Activated naive CD4-positive, alpha-beta T cell treated with anti-CD3 and anti-CD28 coated beads for 36 hours (primary cell): Measurements from ENCODE around the gene SERPINA1. TPM values are rescaled to one million over a fixed set of nuclear protein-coding genes. Genes with fewer than 3 reads are reported as not detected.

Source experiments
- CTCF ChIA-PET: fragments of 350-600 bp; sonication (Branson Sonifier 250); formaldehyde crosslinking; loops from one replicate; lab custom pipeline; 2021; ENCODE audit warnings: antibody characterized with exemption; lab: Charles Lee
- DNase-seq: peaks from one replicate; pipeline ENCODE4 v3.0.0-alpha.2; 2020
- H3K27ac Mint-ChIP-seq: one replicate; pipeline ENCODE4 v1.8.0; 2021; ENCODE audit warnings: mild to moderate bottlenecking, mixed read lengths
- H3K27me3 Mint-ChIP-seq: one replicate; pipeline ENCODE4 v1.8.0; 2021; ENCODE audit warnings: low read depth, mixed read lengths
- H3K36me3 Mint-ChIP-seq: one replicate; pipeline ENCODE4 v1.8.0; 2021; ENCODE audit warnings: low read depth, mixed read lengths
- H3K4me1 Mint-ChIP-seq: one replicate; pipeline ENCODE4 v1.8.0; 2021; ENCODE audit warnings: low read depth, mixed read lengths
- H3K4me3 Mint-ChIP-seq: one replicate; pipeline ENCODE4 v1.8.0; 2021; ENCODE audit warnings: mild to moderate bottlenecking, moderate library complexity, mixed read lengths
- H3K9me3 Mint-ChIP-seq: one replicate; pipeline ENCODE4 v1.8.0; 2021; ENCODE audit warnings: mixed read lengths
- intact Hi-C: fragments of 100-400 bp; cut with micrococcal nuclease; formaldehyde crosslinking; loops from one replicate; pipeline ENCODE4 v1.15.1; 2023
- total RNA-seq, 2 experiments: library from RNA; stranded (reverse); gene quantifications; one replicate each; pipeline ENCODE4 v1.2.3, GENCODE V29; 2021

The SERPINA1 gene
- total RNA-seq, 2 experiments from 2014 or later = 3.1 to 4.3 TPM

GRCh38 chr14:94408546-94409095, 20.2 kb upstream of the SERPINA1 start:
- CTCF ChIA-PET = no interaction called here
- Mint-ChIP-seq H3K9me3 (peaks cover 12% of the 10 kb centered on the region), H3K4me1 (no peaks in the 10 kb centered on the region), H3K36me3 (no peaks in the 10 kb centered on the region), H3K27me3 (peaks cover 19% of the 10 kb centered on the region), H3K4me3 (no peak overlapping the region), H3K27ac (no peak overlapping the region)
- intact Hi-C loops = no loop called here
- no peak for DNase-seq

GRCh38 chr14:94407906-94408305, 19.5 kb upstream of the SERPINA1 start:
- no peak for DNase-seq
- intact Hi-C loops = no loop called here
- H3K4me3 Mint-ChIP-seq = no peak overlapping the region
- CTCF ChIA-PET = no interaction called here
- no peaks in the 10 kb centered on the region for H3K4me1 Mint-ChIP-seq
- peaks cover 14% of the 10 kb centered on the region for H3K27me3 Mint-ChIP-seq
- H3K36me3 Mint-ChIP-seq = no peaks in the 10 kb centered on the region
- no peak overlapping the region for H3K27ac Mint-ChIP-seq
- H3K9me3 Mint-ChIP-seq = peaks cover 12% of the 10 kb centered on the region

GRCh38 chr14:94406910-94407309, 18.5 kb upstream of the SERPINA1 start:
- no peak for DNase-seq
- CTCF ChIA-PET = no interaction called here
- Mint-ChIP-seq H3K27me3 (peaks cover 8% of the 10 kb centered on the region), H3K27ac (no peak overlapping the region), H3K36me3 (no peaks in the 10 kb centered on the region), H3K9me3 (peaks cover 9% of the 10 kb centered on the region), H3K4me1 (no peaks in the 10 kb centered on the region), H3K4me3 (no peak overlapping the region)
- intact Hi-C loops = no loop called here

- H3K4me1 Mint-ChIP-seq = no peaks in the 10 kb centered on the region
- no peak for DNase-seq
- H3K4me3 Mint-ChIP-seq = no peak overlapping the region
- peaks cover 4% of the 10 kb centered on the region for H3K27me3 Mint-ChIP-seq
- intact Hi-C loops = no loop called here
- CTCF ChIA-PET = no interaction called here
- no peaks in the 10 kb centered on the region for H3K36me3 Mint-ChIP-seq
- peaks cover 7% of the 10 kb centered on the region for H3K9me3 Mint-ChIP-seq
- no peak overlapping the region for H3K27ac Mint-ChIP-seq
Measured at GRCh38 chr14:94405486-94405885, 17.1 kb upstream of the SERPINA1 start.

GRCh38 chr14:94404561-94404960, 16.2 kb upstream of the SERPINA1 start:
- Mint-ChIP-seq H3K36me3 (no peaks in the 10 kb centered on the region), H3K27ac (no peak overlapping the region), H3K4me1 (no peaks in the 10 kb centered on the region), H3K9me3 (peaks cover 7% of the 10 kb centered on the region), H3K27me3 (peaks cover 4% of the 10 kb centered on the region), H3K4me3 (no peak overlapping the region)
- intact Hi-C loops = no loop called here
- CTCF ChIA-PET = no interaction called here
- DNase-seq = no peak

- CTCF ChIA-PET = no interaction called here
- H3K9me3 Mint-ChIP-seq = peaks cover 2% of the 10 kb centered on the region
- H3K27me3 Mint-ChIP-seq = peaks cover 5% of the 10 kb centered on the region
- H3K36me3 Mint-ChIP-seq = no peaks in the 10 kb centered on the region
- no peaks in the 10 kb centered on the region for H3K4me1 Mint-ChIP-seq
- H3K27ac Mint-ChIP-seq = no peak overlapping the region
- DNase-seq = no peak
- no peak overlapping the region for H3K4me3 Mint-ChIP-seq
- intact Hi-C loops = no loop called here
Measured at GRCh38 chr14:94403312-94403932, 15.0 kb upstream of the SERPINA1 start.

GRCh38 chr14:94401083-94401482, 12.7 kb upstream of the SERPINA1 start:
- Mint-ChIP-seq H3K27ac (no peak overlapping the region), H3K4me3 (no peak overlapping the region), H3K9me3 (no peaks in the 10 kb centered on the region), H3K4me1 (no peaks in the 10 kb centered on the region), H3K36me3 (no peaks in the 10 kb centered on the region), H3K27me3 (peaks cover 11% of the 10 kb centered on the region)
- intact Hi-C loops = no loop called here
- DNase-seq = no peak
- CTCF ChIA-PET = interaction anchor here (1.0 kb wide), 1 partner anchor 20 kb away, joined by 3 read pairs; no protein-coding TSS in a partner anchor

GRCh38 chr14:94400422-94400841, 12.0 kb upstream of the SERPINA1 start:
- intact Hi-C loops = no loop called here
- Mint-ChIP-seq H3K27me3 (peaks cover 11% of the 10 kb centered on the region), H3K36me3 (no peaks in the 10 kb centered on the region), H3K4me1 (peaks cover 2% of the 10 kb centered on the region), H3K4me3 (no peak overlapping the region), H3K9me3 (no peaks in the 10 kb centered on the region), H3K27ac (no peak overlapping the region)
- CTCF ChIA-PET = no interaction called here
- DNase-seq = no peak

GRCh38 chr14:94398536-94398935, 10.1 kb upstream of the SERPINA1 start:
- Mint-ChIP-seq H3K27ac (no peak overlapping the region), H3K4me1 (peaks cover 20% of the 10 kb centered on the region), H3K27me3 (peaks cover 11% of the 10 kb centered on the region), H3K4me3 (no peak overlapping the region), H3K36me3 (no peaks in the 10 kb centered on the region), H3K9me3 (no peaks in the 10 kb centered on the region)
- no peak for DNase-seq
- intact Hi-C loops = no loop called here
- CTCF ChIA-PET = no interaction called here

GRCh38 chr14:94398182-94398479, 9.7 kb upstream of the SERPINA1 start:
- Mint-ChIP-seq H3K9me3 (no peaks in the 10 kb centered on the region), H3K4me1 (peaks cover 24% of the 10 kb centered on the region), H3K27ac (no peak overlapping the region), H3K4me3 (no peak overlapping the region), H3K36me3 (no peaks in the 10 kb centered on the region), H3K27me3 (peaks cover 11% of the 10 kb centered on the region)
- no peak for DNase-seq
- intact Hi-C loops = no loop called here
- CTCF ChIA-PET = no interaction called here

- Mint-ChIP-seq H3K27me3 (peaks cover 11% of the 10 kb centered on the region), H3K4me3 (no peak overlapping the region), H3K27ac (no peak overlapping the region), H3K9me3 (no peaks in the 10 kb centered on the region), H3K4me1 (peaks cover 29% of the 10 kb centered on the region), H3K36me3 (no peaks in the 10 kb centered on the region)
- intact Hi-C loops = no loop called here
- no peak for DNase-seq
- CTCF ChIA-PET = interaction anchor here (0.6 kb wide), 1 partner anchor 267 kb away, joined by 5 read pairs; no protein-coding TSS in a partner anchor
Measured at GRCh38 chr14:94397289-94398181, 9.1 kb upstream of the SERPINA1 start.

- intact Hi-C loops = no loop called here
- peaks cover 7% of the 10 kb centered on the region for H3K27me3 Mint-ChIP-seq
- CTCF ChIA-PET = interaction anchor here (0.6 kb wide), 1 partner anchor 266 kb away, joined by 5 read pairs; no protein-coding TSS in a partner anchor
- no peaks in the 10 kb centered on the region for H3K36me3 Mint-ChIP-seq
- H3K27ac Mint-ChIP-seq = no peak overlapping the region
- no peaks in the 10 kb centered on the region for H3K9me3 Mint-ChIP-seq
- H3K4me3 Mint-ChIP-seq = no peak overlapping the region
- H3K4me1 Mint-ChIP-seq = peaks cover 37% of the 10 kb centered on the region
- no peak for DNase-seq
Measured at GRCh38 chr14:94396628-94397225, 8.3 kb upstream of the SERPINA1 start.
